SW 1271 (cell line): Measurements from ENCODE around the gene TMEM164.

Experiments
- DNase-seq, 2 experiments: peaks; one replicate each; lab custom pipeline; 2025; lab: John Stamatoyannopoulos, UW

Gene TMEM164

GRCh38 chrX:110003167-110004156 lies 548 bp downstream of the TMEM164 start:
- DNase-seq: no peak

GRCh38 chrX:110004215-110004614 lies 1.3 kb downstream of the TMEM164 start:
- DNase-seq: no peak

GRCh38 chrX:110004731-110005369 lies 1.9 kb downstream of the TMEM164 start:
- no peak for DNase-seq

- DNase-seq: no peak
Measured at GRCh38 chrX:110006161-110006560, 3.2 kb downstream of the TMEM164 start.

- DNase-seq: no peak
Measured at GRCh38 chrX:110006821-110007375, 4.0 kb downstream of the TMEM164 start.

GRCh38 chrX:110008011-110008635 lies 5.2 kb downstream of the TMEM164 start:
- no peak for DNase-seq

GRCh38 chrX:110012818-110013485 lies 10.0 kb downstream of the TMEM164 start:
- no peak for DNase-seq

GRCh38 chrX:110013968-110014367 lies 11.1 kb downstream of the TMEM164 start:
- no peak for DNase-seq

GRCh38 chrX:110015032-110015431 lies 12.1 kb downstream of the TMEM164 start:
- no peak for DNase-seq

- no peak for DNase-seq
Measured at GRCh38 chrX:110015915-110016314, 13.0 kb downstream of the TMEM164 start.

- DNase-seq: no peak
Measured at GRCh38 chrX:110020536-110020935, 17.6 kb downstream of the TMEM164 start.

- DNase-seq: no peak
Measured at GRCh38 chrX:110021258-110022022, 18.5 kb downstream of the TMEM164 start.

- DNase-seq: no peak
Measured at GRCh38 chrX:110022599-110023448, 19.9 kb downstream of the TMEM164 start.

- DNase-seq: no peak
Measured at GRCh38 chrX:110025395-110025794, 22.5 kb downstream of the TMEM164 start.

GRCh38 chrX:110026099-110026844 lies 23.4 kb downstream of the TMEM164 start:
- no peak for DNase-seq

- DNase-seq: no peak
Measured at GRCh38 chrX:110032534-110033147, 29.7 kb downstream of the TMEM164 start.

- DNase-seq: no peak
Measured at GRCh38 chrX:110034036-110034435, 31.1 kb downstream of the TMEM164 start.

- no peak for DNase-seq
Measured at GRCh38 chrX:110036162-110037033, 33.5 kb downstream of the TMEM164 start.
